IPS-NIHi7 (cell line): ENCODE results near the gene CBLL1.

Experiments used
- DNase-seq: peaks from one replicate; pipeline ENCODE4 v3.0.0; 2012; ENCODE audit warnings: mixed read lengths; ENCODE audit errors: extremely low spot score

CBLL1 gene

GRCh38 chr7:107742678-107743566 lies 1.0 kb upstream of the CBLL1 start:
- DNase-seq: peak; percentile 62

DNA sequence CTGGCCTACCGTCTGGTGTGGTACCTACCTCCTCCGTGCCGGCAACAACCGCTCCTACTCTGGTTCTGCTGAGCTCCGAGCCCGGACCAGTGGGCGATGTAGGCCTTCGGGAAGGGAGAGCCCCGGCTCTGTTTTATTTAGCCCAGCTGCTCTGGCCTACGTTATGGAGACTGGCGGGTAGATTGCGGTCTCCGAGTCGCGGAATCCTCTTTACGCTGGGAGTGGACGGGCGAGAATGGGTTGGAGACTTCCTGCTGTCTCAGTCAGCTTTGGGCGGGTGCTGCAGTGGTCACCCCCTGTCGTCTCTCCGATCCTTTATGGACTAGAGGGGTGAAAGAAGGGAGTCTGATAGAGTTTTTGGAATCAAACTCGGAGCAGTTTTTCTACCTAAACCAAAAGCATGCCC lies 406 bp downstream of the CBLL1 start:
- no peak for DNase-seq

DNA sequence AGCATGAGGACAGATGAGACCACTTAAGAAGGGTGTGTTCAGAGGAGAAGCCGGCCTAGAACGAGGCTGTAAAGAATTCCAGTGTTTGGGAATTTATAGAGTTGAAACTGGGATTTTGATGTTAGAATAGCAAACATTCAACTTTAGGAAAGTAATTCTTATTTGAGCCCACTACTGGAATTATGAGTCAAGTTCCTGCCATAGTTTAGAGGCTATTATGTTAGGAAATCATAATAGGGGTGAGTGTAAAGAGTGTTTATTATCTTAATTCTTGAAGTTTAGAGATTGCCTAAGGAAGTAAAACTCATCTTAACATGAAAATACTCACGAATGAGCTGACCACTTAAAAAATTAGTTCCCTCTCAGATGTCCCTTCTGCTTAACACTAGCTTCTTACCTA lies 2.1 kb downstream of the CBLL1 start:
- DNase-seq: no peak

DNA sequence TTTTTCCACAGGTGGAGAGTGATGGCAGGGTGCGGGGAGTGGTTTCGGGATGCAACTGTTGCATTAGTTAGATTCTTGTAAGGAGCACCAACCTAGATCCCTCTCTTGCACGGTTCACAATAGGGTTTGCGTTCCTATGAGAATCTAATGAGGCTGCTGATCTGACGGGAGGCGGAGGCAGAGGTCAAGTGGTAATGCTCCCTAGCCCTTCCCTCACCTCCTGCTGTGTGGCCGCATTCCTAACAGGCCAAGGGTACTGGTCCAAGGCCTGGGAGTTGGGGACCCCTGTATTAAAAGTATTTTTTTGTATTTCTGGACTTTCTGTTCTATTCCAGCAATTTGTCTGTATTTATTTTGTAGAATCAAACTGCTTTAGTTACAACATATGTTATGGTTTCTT lies 7.2 kb downstream of the CBLL1 start:
- no peak for DNase-seq

DNA sequence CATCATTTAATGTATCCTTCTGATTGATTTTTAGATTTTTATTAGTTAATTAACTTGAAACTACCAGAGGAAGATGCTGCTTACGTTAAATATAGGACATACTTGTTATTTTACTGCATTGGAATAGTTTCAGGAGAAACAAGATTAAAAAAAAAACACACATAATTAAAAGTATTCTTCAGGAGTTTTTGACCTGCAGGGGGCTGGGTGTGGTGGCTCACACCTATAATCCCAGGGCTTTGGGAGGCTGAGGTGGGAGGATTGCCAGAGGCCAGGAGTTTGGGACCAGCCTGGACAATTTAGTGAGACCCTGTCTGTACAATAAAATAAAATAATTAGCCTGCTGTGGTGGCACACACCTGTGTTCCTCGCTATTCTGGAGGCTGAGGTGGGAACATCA lies 10.7 kb downstream of the CBLL1 start:
- DNase-seq: no peak

- DNase-seq: no peak
These were observed 14.7 kb downstream of the CBLL1 start for GRCh38 chr7:107758667-107759066.

GRCh38 chr7:107767391-107767790 lies 23.4 kb downstream of the CBLL1 start:
- DNase-seq: no peak

DNA sequence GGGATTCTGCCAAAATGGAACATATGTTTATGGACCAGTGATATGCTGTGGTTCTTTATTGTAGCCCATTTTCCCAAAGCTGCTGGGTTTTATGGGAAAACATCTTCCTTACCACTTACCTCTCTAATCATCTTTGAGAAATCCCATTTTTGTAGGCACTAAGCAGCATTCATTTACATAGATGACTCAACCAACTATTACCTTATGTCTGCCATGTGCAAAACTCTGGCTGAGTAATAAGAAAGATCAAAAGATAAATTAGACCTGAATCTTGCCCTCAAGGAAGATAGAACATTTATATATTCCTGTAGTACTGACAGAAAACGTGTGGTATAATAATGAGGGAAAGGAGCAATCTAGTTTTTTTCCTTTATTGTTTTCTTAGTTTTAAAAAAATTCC lies 24.3 kb downstream of the CBLL1 start:
- no peak for DNase-seq

- no peak for DNase-seq
These were observed 29.1 kb downstream of the CBLL1 start for GRCh38 chr7:107773027-107773426.

DNA sequence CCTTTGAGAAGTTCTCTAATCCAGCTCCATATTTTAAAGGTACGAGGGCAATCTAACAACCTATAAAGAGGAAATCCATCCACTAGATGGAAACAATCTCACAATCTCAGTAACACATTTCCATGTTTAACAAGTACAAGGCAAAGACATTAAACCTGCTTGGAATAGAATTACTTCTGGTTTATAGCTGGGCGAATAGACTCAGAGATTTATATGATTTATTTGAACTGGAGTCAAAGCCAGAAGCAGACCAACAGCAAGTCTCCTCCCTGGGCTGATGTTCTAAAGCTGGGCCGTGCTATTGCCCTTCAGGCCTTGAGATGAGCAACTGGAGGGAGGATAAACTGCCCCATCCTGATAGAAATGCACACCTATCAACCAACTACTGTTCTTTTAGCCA lies 33.8 kb downstream of the CBLL1 start:
- no peak for DNase-seq

DNA sequence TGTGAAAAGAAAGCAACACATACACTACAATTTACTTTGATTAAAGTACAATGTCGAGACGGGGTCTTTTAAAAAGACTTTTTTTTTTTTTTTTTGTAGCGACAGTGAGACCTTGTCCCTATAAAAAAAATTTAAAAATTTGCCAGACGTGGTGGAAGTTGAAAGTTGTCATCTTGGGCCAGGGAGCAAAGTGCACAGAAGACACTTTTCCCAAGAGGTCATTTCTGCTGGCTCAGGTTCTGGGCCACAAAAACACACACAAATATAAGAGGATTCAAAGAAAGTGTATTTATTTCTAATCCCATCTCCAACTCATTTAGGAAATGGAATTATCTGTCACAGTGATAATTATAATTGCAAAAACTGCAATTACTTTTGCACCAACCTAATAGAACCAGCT lies 34.3 kb downstream of the CBLL1 start:
- no peak for DNase-seq

DNA sequence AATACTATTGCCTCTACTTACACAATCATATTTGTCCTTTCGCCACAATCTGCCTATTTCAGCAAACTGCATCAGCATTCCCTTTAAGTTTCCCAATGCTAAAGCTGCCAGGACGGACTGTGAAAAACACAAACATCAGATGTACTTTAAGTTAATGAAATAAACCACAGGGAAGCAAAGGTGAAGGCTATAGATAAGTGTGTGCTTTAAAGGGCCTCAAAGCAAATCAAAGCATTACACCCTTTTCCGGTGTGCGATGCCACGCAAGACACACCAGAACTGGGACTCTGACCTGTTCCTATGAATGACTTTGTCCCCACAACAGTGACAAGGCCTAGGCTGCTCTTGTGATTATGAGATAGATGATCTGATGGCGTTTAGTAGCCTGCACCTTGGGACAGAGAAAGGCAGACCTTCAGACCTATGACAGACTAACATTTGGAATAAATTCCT lies 35.7 kb downstream of the CBLL1 start:
- no peak for DNase-seq

- no peak for DNase-seq
These were observed 38.4 kb downstream of the CBLL1 start for GRCh38 chr7:107782374-107782773.

DNA sequence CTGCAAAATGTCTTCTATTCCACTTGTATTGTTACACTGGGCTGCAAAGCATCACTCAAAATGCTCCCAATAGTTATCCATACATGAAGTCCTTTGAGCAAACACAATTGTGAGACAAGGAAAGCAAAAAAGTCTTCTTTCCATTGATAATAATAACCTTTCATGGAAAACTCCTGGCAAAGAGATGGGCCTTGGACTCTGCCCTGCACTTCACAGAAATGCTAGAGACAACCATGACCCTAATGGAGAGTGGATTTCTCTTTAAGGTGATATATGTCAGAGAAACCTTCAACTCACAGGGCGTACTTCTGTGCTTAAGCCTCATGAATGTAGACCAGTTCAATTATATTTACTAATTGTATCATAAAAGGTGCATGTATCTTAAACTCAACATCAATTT lies 39.7 kb downstream of the CBLL1 start:
- no peak for DNase-seq

- DNase-seq: no peak
These were observed 41.2 kb downstream of the CBLL1 start for GRCh38 chr7:107785170-107785569.

- DNase-seq: no peak
These were observed 42.0 kb downstream of the CBLL1 start for GRCh38 chr7:107785926-107786325.

DNA sequence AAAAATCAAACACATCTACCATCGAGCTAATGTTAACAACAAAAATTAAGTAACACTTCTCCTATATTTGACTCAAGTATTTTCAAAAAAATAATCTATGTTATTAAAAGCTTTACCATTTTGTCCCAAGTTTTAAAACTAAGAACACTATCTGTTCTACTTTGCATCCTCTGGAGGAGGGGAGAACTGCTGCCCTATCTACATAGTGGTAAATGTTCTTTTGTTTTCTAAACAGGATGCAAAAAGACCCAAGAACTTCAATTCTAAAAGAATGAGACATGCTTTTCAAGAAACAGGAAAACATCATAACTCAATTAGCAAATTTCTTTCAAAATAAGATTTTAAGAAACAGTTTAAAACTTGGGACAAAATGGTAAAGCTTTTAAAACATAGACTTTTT lies 44.3 kb downstream of the CBLL1 start:
- peak; percentile 21 for DNase-seq

DNA sequence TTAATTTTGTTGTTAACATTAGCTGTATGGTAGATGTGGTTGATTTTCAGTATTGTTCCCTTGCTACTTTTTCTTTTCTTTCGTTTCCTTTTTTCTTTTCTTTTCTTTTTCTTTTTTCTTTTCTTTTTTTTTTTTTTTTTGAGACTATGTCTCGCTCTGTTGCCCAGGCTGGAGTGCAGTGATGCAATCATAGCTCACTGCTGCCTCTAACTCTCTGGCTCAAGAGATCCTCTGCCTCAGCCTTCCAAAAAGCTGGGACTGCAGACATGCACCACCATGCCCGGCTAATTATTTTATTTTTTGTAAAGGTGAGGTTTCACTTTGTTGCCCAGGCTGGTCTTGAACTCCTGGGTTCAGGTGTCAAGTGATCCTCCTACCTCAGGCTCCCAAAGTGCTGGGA lies 44.7 kb downstream of the CBLL1 start:
- no peak for DNase-seq

DNA sequence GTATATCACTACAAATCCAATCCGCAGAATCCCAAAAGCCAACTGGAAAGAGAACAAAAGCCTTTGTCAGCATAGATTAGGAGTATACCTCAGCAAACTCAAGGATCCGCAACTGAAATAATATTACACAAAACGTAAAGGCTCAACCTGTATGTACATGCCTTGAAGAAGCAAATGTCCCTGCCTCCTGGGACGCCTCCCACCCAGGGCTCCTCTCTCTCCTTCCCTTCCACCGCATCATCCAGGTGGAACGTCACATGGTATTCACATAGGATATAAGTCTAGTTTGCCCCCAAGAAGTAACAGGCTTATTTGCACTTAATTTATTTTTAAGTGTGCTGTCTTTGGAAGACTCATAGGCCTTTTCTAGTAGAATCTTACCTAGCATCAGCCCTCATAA lies 45.7 kb downstream of the CBLL1 start:
- DNase-seq: no peak

DNA sequence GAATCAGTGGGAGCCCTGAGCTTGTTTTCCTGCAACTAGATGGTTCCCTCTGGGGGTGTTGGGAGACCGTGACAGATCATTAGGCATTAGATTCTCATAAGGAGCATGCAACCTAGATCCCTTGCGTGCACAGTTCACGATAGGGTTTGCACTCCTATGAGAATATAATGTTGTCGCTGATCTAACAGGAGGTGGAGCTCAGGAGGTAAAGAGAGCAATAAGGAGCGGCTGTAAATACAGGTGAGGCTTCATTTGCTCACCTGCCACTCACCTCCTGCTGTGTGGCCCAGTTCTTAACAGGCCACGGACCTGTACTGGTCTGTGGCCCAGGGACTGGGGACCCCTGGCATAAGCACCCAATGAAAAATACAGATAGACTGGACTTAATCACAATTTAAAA lies 48.4 kb downstream of the CBLL1 start:
- DNase-seq: no peak

- no peak for DNase-seq
These were observed 55.8 kb downstream of the CBLL1 start for GRCh38 chr7:107799647-107800264.

- DNase-seq: no peak
These were observed 59.2 kb downstream of the CBLL1 start, which contains the start of gene SLC26A3 for GRCh38 chr7:107803009-107803610. SLC26A3 (minus strand) TSS chr7:107803223; CDS start chr7:107794509, 8,714 bp downstream.

DNA sequence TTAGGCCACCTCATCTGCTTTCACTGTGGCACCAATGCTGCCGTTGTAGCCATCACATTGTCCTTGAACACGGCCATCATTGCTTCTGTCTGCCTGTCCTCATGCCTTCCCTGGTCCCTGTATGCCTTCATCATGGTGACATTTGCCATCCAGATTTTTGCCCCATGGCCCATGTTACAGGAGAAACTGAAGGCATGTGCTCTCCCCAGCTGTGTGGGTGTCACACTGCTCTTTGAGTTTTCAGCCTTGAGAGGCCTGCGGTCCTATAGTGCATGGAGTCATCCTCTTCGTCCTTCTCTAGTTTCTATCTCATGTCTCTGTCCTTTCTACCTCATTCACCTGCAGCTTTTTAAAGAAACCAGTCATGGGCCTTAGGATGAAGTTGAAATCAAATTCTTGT lies 65.2 kb downstream of the CBLL1 start:
- no peak for DNase-seq
